PC-3 (cell line): ENCODE measurements around the gene KCNC3.

Experiments used
- EZH2 ChIP-seq: fragments of 300-600 bp; sonication (generic); IDR thresholded peaks from one replicate; pipeline ENCODE4 v1.6.1; 2017; ENCODE audit warnings: antibody characterized with exemption, mild to moderate bottlenecking, low read length; ENCODE audit not compliant: unreplicated experiment
- EZH2phosphoT487 ChIP-seq: fragments of 300-600 bp; sonication (generic); IDR thresholded peaks from 2 replicates; pipeline ENCODE4 v1.6.1; 2018; ENCODE audit warnings: mild to moderate bottlenecking, antibody characterized with exemption, low read length, borderline replicate concordance
- TF ChIP-seq, protein P1 (sequence below): fragments of 300-600 bp; sonication (generic); conservative IDR thresholded peaks from 2 replicates; pipeline ENCODE4 v1.5.1; 2017; ENCODE audit warnings: antibody characterized with exemption, low read depth, mild to moderate bottlenecking, low read length

DNA sequence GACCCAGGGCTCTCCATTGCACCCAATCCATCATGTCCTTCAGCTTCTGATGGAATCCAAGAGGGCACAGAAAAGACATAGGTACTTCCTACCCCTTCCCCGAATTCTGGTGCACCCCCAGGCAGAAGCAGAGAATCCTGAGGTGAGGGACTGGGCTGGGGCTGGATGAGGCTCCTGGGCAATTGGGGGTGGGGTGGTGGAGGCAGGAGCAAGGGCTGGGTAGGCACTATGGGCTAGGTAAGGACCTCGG lies 2.7 kb upstream of the KCNC3 start:
- TF ChIP-seq, protein P1, sequence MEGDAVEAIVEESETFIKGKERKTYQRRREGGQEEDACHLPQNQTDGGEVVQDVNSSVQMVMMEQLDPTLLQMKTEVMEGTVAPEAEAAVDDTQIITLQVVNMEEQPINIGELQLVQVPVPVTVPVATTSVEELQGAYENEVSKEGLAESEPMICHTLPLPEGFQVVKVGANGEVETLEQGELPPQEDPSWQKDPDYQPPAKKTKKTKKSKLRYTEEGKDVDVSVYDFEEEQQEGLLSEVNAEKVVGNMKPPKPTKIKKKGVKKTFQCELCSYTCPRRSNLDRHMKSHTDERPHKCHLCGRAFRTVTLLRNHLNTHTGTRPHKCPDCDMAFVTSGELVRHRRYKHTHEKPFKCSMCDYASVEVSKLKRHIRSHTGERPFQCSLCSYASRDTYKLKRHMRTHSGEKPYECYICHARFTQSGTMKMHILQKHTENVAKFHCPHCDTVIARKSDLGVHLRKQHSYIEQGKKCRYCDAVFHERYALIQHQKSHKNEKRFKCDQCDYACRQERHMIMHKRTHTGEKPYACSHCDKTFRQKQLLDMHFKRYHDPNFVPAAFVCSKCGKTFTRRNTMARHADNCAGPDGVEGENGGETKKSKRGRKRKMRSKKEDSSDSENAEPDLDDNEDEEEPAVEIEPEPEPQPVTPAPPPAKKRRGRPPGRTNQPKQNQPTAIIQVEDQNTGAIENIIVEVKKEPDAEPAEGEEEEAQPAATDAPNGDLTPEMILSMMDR = no peak
- TF ChIP-seq EZH2phosphoT487 = no peak
- no peak for TF ChIP-seq EZH2
